ENCODE results near the gene CACHD1. TPM values are rescaled to one million over a fixed set of nuclear protein-coding genes. Genes with fewer than 3 reads are reported as not detected.

Gene CACHD1
- total RNA-seq, 4 donors from 2014 or later = 1.6 to 3.2 (median 2.2) TPM; not detected in 1

GRCh38 chr1:64645735-64646134, 175.8 kb downstream of the CACHD1 start:
- WGBS, 2 donors (ENCODE audit: low coverage in 1 of 2) = 83 to 90% methylated on average over 2 to 3 of the region's 3 CpGs
- H3K4me3 ChIP-seq = no peak overlapping the region
- H3K27ac ChIP-seq = no peak overlapping the region
- H3K36me3 ChIP-seq = no peaks in the 10 kb centered on the region
- in situ Hi-C loops (cut with MboI; ENCODE audit: low pct_ligation_motif_present in 1 of 4, low pct_unique_long_range_greater_than_20kb in 1 of 4, low sequenced_read_pairs in 3 of 4) = no loop called here
- DNase-seq = no peak
- no peaks in the 10 kb centered on the region for H3K27me3 ChIP-seq
- no peaks in the 10 kb centered on the region for H3K9me3 ChIP-seq
- intact Hi-C loops (cut with DNase I; ENCODE audit: low total_unique reads) = no loop called here
- TF ChIP-seq CTCF (IDR thresholded peaks at IDR 0.05) = no peak
- no peak for TF ChIP-seq EP300 (IDR thresholded peaks at IDR 0.05; ENCODE audit: low read depth)
- TF ChIP-seq POLR2AphosphoS5 (IDR thresholded peaks at IDR 0.05) = no peak
- no peak for TF ChIP-seq POLR2A (IDR thresholded peaks at IDR 0.05)
- H3K4me1 ChIP-seq = no peaks in the 10 kb centered on the region

DNA sequence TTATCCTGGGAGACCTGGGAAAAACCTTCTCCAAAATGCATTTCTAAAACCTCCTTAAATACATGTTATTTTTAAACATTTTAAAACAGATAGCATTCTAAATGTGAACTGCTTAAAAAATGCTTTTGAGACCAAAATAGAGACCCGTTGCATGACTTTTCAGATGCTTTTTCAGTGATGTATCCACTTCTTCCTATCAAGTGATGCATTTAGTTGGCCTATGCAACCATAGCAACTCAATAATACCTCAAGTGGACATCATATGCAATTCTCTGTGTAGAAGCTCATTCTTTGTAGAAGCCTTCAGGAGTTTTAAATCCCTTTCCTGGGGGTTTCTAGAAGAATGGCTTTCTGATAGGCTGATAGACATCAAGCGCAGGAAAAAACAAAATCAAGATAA, 180.5 kb downstream of the CACHD1 start:
- no peak for DNase-seq
- intact Hi-C loops (cut with DNase I; ENCODE audit: low total_unique reads) (no loop called here), in situ Hi-C loops (cut with MboI; ENCODE audit: low pct_ligation_motif_present in 1 of 4, low pct_unique_long_range_greater_than_20kb in 1 of 4, low sequenced_read_pairs in 3 of 4) (loop anchor here in 2 of 4 donors (25.0 kb wide), 2 partner anchors 188 to 388 kb away; partner anchors contain the start of gene CACHD1 (in 2 of the 2))
- no peak overlapping the region for H3K27ac ChIP-seq
- no peaks in the 10 kb centered on the region for H3K4me1 ChIP-seq
- no peaks in the 10 kb centered on the region for H3K9me3 ChIP-seq
- WGBS, 2 donors (ENCODE audit: low coverage in 1 of 2) = 81 to 94% methylated on average over 2 of the region's 2 CpGs
- no peak for TF ChIP-seq POLR2AphosphoS5 (IDR thresholded peaks at IDR 0.05)
- TF ChIP-seq CTCF (IDR thresholded peaks at IDR 0.05) = no peak
- no peak for TF ChIP-seq POLR2A (IDR thresholded peaks at IDR 0.05)
- TF ChIP-seq EP300 (IDR thresholded peaks at IDR 0.05; ENCODE audit: low read depth) = no peak
- H3K27me3 ChIP-seq = no peaks in the 10 kb centered on the region
- no peaks in the 10 kb centered on the region for H3K36me3 ChIP-seq
- no peak overlapping the region for H3K4me3 ChIP-seq

GRCh38 chr1:64651841-64652240, 181.9 kb downstream of the CACHD1 start:
- Histone ChIP-seq H3K27me3 (no peaks in the 10 kb centered on the region), H3K4me1 (no peaks in the 10 kb centered on the region), H3K27ac (no peak overlapping the region), H3K9me3 (no peaks in the 10 kb centered on the region), H3K36me3 (no peaks in the 10 kb centered on the region), H3K4me3 (no peak overlapping the region)
- intact Hi-C loops (cut with DNase I; ENCODE audit: low total_unique reads) (no loop called here), in situ Hi-C loops (cut with MboI; ENCODE audit: low pct_ligation_motif_present in 1 of 4, low pct_unique_long_range_greater_than_20kb in 1 of 4, low sequenced_read_pairs in 3 of 4) (loop anchor here in 2 of 4 donors (25.0 kb wide), 2 partner anchors 190 to 390 kb away; partner anchors contain the start of gene CACHD1 (in 2 of the 2))
- TF ChIP-seq EP300 (IDR thresholded peaks at IDR 0.05; ENCODE audit: low read depth) = no peak
- TF ChIP-seq CTCF (IDR thresholded peaks at IDR 0.05) = no peak
- no peak for TF ChIP-seq POLR2A (IDR thresholded peaks at IDR 0.05)
- TF ChIP-seq POLR2AphosphoS5 (IDR thresholded peaks at IDR 0.05) = no peak
- 88 to 97% methylated on average over 4 of the region's 4 CpGs for WGBS, 2 donors (ENCODE audit: low coverage in 1 of 2)
- DNase-seq = no peak

DNA sequence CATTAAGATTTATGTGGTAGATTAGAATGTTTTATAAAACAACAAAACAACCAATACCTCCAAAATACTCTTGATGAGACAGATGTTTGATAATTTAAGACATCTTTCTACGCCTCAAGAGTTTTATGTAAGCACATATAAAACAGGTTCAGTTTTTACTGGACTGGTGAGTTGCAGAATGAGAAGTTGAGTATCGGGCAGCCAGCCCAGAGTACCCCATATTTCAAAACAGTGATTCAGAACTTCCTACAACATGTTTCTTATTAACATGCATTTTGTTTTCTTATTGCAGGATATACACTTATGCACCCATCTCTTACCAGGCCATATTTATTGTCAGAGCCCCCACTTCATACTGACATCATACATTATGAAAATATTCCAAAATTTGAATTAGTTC, 183.5 kb downstream of the CACHD1 start:
- TF ChIP-seq CTCF (IDR thresholded peaks at IDR 0.05) (no peak), POLR2A (IDR thresholded peaks at IDR 0.05) (no peak), EP300 (IDR thresholded peaks at IDR 0.05; ENCODE audit: low read depth) (no peak), POLR2AphosphoS5 (IDR thresholded peaks at IDR 0.05) (no peak)
- Histone ChIP-seq H3K9me3 (no peaks in the 10 kb centered on the region), H3K27me3 (no peaks in the 10 kb centered on the region), H3K4me3 (no peak overlapping the region), H3K4me1 (no peaks in the 10 kb centered on the region), H3K27ac (no peak overlapping the region), H3K36me3 (no peaks in the 10 kb centered on the region)
- in situ Hi-C loops (cut with MboI; ENCODE audit: low pct_ligation_motif_present in 1 of 4, low pct_unique_long_range_greater_than_20kb in 1 of 4, low sequenced_read_pairs in 3 of 4) = loop anchor here in 2 of 4 donors (25.0 kb wide), 2 partner anchors 191 to 391 kb away; partner anchors contain the start of gene CACHD1 (in 2 of the 2)
- intact Hi-C loops (cut with DNase I; ENCODE audit: low total_unique reads) = no loop called here
- no peak for DNase-seq
- WGBS, 2 donors (ENCODE audit: low coverage in 1 of 2) = 69 to 85% methylated on average over 2 of the region's 2 CpGs
